ENCODE measurements around the gene DNAJC5.
"Not testable (repeated sequence)": the region's sequence is repeated elsewhere in the genome, so short reads cannot be mapped to it uniquely, and the experiment has no call there.

The DNAJC5 gene

GRCh38 chr20:63966944-63967322 lies 72.0 kb downstream of the DNAJC5 start:
- DNase-seq: no peak

GRCh38 chr20:63967330-63968135 lies 72.6 kb downstream of the DNAJC5 start:
- DNase-seq: no peak

GRCh38 chr20:63968136-63968927 lies 73.4 kb downstream of the DNAJC5 start:
- no peak for DNase-seq

GRCh38 chr20:63968928-63969760 lies 74.2 kb downstream of the DNAJC5 start:
- DNase-seq: peak in 4 of 51 donors; percentile 22 to 56 (median 38)

- DNase-seq: peak in 27 of 51 donors; percentile 18 to 71 (median 44)
These were observed 75.2 kb downstream of the DNAJC5 start, which contains the start of gene ZNF512B for GRCh38 chr20:63969838-63970713. TSS of gene ZNF512B (minus strand) at chr20:63969930. CDS start at chr20:63967950, 1,980 bp downstream.

GRCh38 chr20:63970714-63971431 lies 75.9 kb downstream of the DNAJC5 start:
- DNase-seq: no peak

GRCh38 chr20:63971960-63972311 lies 77.0 kb downstream of the DNAJC5 start:
- DNase-seq: not testable (repeated sequence)

GRCh38 chr20:63972312-63973159 lies 77.6 kb downstream of the DNAJC5 start:
- no peak for DNase-seq

- no peak for DNase-seq
These were observed 78.2 kb downstream of the DNAJC5 start for GRCh38 chr20:63973160-63973479.

- DNase-seq: peak; percentile 14 to 90 (median 76)
These were observed 78.9 kb downstream of the DNAJC5 start for GRCh38 chr20:63973636-63974401.

- no peak for DNase-seq
These were observed 79.7 kb downstream of the DNAJC5 start for GRCh38 chr20:63974402-63975200.

- DNase-seq: not testable (repeated sequence)
These were observed 81.6 kb downstream of the DNAJC5 start for GRCh38 chr20:63976511-63976910.

GRCh38 chr20:63976980-63977738 lies 82.2 kb downstream of the DNAJC5 start:
- no peak for DNase-seq

- no peak for DNase-seq
These were observed 82.9 kb downstream of the DNAJC5 start for GRCh38 chr20:63977739-63978276.

GRCh38 chr20:63978319-63979228 lies 83.6 kb downstream of the DNAJC5 start:
- peak in 11 of 51 donors; percentile 15 to 40 (median 20) for DNase-seq
